Activated CD8-positive, alpha-beta memory T cell treated with anti-CD3 and anti-CD28 coated beads for 1 hour (primary cell): ENCODE results near the gene ADAMTS2.

ENCODE experiments used
- DNase-seq, 2 donors: peaks; one replicate each; pipeline ENCODE4 v3.0.0-alpha.2; 2020; ENCODE audit warnings: low read depth in 1 of 2; ENCODE audit errors: extremely low read depth in 1 of 2

ADAMTS2 gene

GRCh38 chr5:179151286-179152118, 193.8 kb downstream of the ADAMTS2 start:
- no peak for DNase-seq

GRCh38 chr5:179150011-179150410, 195.2 kb downstream of the ADAMTS2 start:
- DNase-seq = no peak

DNA sequence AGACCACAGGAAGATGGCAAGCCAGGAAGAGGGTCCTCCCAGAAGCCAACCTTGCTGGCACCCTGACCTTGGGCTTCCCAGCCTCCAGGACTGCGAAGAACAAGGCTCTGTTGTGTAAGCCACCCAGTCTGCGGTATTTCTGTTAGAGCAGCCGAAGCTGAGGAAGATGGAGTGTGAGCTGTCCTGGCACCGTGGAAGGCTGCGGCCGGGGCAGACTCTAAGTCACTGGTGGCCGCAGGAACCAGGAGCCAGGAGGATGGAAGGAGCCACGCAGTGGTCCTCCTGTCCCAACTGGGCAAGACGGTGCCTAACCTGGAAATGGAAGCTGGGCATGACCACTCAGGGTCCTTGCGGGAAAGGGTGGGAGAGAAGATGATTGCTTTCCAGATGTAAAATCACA, 196.0 kb downstream of the ADAMTS2 start:
- no peak for DNase-seq

DNA sequence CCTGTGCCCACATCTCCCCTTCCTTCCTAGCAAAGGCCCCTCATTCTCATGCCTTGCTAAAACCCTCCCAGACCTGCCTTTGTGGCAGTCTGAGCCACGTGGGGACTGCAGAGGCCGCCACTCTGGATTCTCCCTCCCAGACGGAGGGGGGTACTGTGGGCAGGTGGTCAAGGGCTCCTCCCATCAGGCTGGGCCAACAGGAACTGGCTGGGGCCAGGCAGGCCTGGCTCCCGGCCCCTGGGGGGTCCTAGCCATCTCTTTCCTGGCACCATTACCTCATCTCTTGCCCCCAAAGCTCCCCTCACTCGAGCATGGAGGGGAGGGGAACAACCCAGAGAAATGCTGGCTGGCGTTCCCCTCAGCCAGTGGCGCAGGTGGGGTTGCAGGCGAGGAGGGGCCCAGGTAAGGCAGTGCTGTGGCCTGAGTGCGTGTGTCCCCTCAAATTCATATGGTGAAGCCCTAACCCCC, 196.5 kb downstream of the ADAMTS2 start:
- no peak for DNase-seq

DNA sequence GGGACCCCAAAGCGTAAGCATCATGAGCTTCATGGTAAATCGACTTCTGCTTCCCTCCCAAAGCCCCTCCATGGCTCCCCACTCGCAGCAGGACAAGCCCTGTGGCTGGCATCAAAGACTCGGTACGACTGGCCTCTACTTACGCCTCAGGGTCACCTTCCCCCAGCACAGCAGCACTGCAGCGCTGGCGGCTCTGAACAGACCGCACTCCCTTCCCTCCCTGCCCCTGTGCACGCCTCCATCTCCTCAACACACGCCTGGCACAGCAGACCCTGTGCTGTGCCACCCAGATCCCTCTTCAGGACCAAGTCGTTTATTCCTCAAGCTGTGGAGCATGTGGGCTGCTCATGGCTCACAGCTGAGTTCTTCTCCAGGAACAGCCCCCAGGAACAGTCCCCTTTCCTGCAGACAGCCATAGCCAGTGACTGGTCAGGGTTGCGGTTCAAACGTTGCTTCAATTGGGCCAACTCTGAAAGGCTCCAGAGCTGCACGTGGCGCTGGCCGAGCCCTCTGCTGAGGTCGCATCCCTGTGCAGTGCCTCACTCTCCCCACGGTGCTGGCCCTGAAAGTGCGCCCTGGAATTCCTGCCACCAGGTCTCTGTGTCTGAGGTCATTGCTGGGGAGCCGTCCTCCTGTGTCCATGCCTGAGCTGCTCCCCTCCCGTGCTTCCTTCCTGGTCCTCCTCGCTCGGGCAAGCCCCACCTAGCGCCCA, 197.1 kb downstream of the ADAMTS2 start:
- no peak for DNase-seq

DNA sequence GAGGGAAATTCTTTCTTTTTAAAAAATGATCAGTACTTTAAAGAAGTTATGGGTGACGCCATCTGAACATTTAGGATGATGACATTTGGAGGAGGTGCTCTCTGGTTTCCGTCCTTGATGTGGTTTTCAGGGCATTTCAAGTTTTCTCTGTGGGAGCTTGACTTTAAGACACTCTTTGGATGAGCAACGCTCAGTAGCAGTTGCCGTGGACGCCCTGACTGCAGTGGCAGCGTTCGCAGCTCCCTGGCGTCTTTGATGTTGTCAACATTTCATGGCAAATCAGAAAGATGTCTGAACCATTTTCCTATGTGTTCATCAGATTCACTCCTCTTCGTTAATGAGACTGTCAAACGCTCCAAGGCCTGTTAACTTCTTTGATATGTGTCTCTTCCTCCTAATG, 199.0 kb downstream of the ADAMTS2 start:
- DNase-seq = no peak

DNA sequence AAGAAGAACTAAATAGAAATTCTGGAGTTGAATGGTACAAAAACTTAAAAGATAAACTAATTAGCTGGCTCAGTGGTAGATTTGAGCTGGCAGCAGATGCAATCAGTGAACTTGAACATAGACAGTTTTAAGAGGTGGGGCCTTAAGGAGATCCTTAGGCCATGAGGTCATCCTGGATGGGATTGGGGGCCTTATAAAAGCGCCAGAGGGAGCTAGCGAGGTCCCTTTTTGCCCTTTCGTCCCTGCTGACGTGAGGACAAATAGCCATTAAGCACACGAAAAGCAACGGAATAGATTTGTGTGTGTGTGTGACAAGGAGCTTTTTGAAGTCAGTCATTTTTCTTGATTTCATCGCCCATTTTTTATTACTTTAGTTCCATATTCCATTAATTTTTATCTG, 201.8 kb downstream of the ADAMTS2 start:
- DNase-seq = no peak

DNA sequence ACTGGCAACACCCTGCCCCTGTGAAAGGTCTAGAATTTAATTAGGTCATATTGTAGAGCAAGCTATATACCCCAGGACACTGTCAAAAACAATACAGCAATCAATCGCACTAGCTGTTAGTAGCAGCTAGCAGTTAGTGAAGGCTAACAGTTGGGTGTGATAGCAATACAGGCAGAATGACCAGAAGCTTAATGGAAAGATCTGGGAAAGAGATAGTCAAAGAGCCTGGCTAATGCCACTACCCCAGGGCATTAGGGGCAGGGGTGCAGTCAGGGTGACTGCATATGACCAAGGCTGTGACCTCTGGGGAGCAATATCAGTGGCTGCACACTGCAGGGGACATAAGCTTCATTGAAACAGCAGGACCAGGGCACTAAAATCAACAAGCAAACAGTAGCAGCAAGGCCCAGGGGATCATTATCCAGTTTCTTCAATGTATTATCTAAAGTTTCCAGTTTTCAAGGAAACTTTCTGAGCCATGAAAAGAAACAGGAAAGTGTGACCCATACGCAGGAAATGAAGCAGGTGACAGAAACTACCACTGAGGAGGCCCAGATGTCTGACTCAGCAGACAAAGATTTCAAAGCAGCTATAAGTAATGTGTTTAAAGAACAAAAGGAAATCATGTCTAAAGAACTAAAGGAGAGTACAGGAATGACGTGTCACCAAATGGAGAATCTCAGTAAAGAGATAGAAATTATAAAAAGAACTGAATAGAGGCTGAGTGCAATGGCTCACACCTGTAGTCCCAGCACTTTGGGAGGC, 202.6 kb downstream of the ADAMTS2 start:
- DNase-seq = no peak

GRCh38 chr5:179141867-179142266, 203.4 kb downstream of the ADAMTS2 start:
- no peak for DNase-seq

DNA sequence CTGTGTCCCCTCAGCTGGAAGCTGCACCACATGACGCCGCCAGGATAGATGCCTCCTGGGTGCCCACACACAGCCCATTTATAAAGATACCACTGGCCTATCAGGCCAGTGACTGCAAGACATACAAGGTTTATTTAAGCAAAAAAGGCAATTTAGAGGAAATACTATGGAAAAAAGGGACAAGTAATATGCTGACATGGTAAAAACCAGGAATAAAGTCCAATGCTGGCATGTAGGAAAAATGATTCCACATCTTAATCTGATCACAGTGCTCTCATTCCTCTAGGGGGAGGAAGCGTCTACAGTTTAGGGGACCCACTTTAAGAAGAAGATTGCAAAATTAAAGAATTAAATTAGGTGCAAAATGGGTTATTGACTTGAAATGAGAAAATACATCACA, 205.0 kb downstream of the ADAMTS2 start:
- no peak for DNase-seq

GRCh38 chr5:179139936-179140235, 205.4 kb downstream of the ADAMTS2 start:
- DNase-seq = no peak

- DNase-seq = no peak
These were observed 205.9 kb downstream of the ADAMTS2 start for GRCh38 chr5:179139111-179139935.

GRCh38 chr5:179138568-179138925, 206.7 kb downstream of the ADAMTS2 start:
- no peak for DNase-seq

DNA sequence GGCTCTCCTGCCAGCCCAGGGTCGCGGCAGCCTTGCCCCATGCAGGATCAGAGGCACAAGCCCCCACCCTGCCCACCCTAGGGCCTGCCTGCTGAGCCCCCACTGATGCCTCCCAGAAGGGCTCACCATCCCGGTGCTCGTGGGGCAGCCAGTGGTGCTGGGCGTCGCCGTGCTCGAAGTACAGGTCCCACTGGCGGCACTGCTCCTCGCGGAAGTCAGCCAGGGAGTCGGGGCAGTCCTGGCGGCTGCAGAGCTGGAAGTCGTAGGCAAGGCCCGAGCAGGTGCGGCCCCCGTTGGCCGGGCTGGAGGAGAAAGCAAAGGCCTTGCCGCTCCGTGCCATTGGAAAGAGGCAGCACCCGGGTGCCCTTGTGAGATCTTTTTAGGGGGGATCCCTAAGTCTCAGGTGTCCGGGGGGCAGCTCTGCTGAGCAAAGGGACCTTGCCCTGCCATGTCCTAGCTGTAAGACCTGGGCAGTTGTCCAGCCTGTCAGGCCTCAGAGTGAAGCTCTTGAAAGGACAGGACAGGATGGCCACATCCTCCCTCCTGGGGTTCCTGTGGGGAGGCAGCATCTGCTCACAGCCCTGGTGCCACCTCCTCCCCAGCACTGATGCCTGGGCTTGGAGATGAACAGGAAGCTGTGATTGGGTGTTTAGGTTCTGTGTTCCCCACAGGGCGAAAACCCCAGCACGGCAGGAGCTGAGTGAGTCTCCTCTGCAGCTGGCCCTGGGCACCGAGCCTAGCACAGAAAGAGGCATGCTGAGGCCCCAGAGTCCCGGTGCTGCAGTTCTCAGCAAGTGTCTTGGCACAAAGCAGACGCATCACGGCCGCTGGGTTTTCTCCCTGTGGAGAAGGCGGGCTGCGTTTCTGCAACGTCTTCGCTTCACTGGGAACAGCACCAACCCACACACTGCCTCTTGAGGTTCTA, 207.4 kb downstream of the ADAMTS2 start:
- DNase-seq = no peak

DNA sequence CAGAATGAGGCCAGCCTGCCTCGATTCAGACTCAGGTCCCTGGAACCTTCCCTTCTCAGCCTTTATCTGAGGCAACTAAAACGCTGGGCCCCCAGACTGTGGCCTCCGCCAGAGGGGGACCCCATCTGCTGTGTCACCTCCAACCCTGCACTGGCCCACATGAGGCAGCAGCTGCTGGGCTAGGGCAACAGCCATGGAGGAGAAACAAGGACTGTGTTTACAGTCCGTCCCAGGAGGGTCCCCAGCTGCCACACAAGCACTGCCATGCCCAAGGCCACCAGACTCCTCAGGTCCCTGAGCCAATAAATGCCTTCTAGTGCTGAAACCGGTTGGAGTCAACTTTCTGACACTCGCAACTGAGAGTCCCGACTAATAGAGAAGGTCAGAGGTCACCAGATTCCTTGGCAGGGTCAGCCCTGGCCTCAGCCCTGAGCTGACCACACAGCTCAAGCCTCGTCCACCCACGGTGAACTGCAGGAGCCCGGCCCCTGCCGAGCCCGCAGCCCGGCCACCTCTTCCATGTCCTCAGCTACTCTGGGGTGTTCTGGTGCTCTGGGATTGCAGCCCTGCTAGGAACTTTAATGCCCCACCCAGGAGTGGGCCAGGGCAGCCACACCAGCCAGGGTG, 208.1 kb downstream of the ADAMTS2 start:
- no peak for DNase-seq

GRCh38 chr5:179135441-179136215, 209.6 kb downstream of the ADAMTS2 start:
- no peak for DNase-seq

DNA sequence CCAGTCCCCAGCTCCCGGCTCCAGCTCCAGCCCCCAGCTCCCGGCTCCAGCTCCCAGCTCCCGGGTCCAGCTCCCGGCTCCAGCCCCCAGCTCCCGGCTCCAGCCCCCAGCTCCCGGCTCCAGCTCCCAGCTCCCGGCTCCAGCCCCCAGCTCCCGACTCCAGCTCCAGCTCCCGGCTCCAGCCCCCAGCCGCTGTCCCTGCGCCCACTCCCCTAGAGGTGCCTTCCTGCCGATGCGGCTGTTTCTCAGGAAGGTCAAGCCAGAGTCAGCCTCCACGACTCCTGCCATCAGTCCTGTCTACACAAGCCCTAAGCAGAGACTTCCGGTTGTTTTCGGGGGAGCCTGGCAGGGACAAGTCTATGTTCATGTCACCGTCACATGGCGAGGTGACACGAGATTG, 210.3 kb downstream of the ADAMTS2 start:
- no peak for DNase-seq

DNA sequence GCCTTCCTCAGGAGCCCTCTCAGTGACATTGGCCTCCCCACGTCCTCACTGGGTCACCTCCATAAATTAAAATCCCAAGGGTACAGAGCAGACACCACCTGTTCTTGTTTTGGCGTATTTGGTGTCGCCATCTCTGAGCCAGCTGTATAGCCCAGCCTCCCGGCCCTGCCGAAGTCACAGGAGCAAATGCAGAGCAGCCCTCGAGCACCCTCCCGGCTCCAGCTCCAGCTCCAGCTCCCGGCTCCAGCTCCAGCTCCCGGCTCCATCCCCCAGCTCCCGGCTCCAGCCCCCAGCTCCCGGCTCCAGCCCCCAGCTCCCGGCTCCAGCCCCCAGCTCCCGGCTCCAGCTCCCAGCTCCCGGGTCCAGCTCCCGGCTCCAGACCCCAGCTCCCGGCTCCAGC, 210.8 kb downstream of the ADAMTS2 start:
- no peak for DNase-seq
